Measurements from ENCODE around the gene GRK4.
"Not testable (repeated sequence)": the region's sequence is repeated elsewhere in the genome, so short reads cannot be mapped to it uniquely, and the experiment has no call there.

The GRK4 gene

DNA sequence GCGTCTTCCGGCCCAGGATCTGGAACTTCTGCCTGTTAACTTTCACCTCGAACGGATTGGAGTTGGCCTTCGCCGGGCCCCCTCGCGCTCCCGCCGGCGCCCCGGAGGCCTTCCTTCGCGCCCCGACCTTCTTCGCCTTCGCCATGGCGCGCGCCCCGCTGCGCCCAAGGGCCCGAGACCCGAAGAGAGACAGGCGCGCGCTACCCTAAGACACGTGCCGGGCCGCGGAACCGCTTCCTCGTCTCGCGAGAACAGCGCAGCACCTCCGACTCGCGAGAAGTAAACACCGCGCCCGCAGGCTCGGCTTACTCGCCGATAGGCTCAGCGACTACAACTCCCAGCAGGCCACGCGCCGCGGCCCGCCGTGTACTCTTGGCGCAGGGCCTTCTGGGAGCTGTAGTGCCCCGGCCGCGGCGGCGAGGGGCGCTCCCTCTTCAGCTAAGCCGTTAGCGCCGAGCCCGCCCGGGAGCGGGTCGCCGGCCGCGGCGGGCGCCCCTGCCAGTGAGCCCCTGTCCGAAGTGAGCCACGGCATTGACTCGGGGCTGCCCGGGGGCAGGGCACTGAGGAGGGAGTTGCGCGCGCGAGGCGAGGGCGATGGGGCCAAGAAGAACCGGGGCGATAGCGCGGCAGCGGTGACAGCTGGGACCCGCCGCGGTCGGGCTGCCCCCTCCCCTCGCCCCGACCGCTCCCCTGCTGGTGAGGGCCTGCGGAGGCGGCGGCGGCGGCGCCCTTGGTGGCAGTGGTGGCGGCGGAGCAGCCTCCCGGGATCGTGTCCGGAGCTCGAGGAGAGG, at the start of gene GRK4, which contains the start of gene NOP14:
GRK4 (plus strand) TSS at position 397 of the 791 bp plus-strand sequence. CDS start 500 bp downstream, outside the sequence.
NOP14 (minus strand) TSS at position 232 of the 791 bp plus-strand sequence; CDS start at position 145, 87 bp downstream.
- peak; percentile 97 for DNase-seq

- DNase-seq: no peak
Measured at GRCh38 chr4:2914256-2915126, 48.9 kb upstream of the GRK4 start.

DNA sequence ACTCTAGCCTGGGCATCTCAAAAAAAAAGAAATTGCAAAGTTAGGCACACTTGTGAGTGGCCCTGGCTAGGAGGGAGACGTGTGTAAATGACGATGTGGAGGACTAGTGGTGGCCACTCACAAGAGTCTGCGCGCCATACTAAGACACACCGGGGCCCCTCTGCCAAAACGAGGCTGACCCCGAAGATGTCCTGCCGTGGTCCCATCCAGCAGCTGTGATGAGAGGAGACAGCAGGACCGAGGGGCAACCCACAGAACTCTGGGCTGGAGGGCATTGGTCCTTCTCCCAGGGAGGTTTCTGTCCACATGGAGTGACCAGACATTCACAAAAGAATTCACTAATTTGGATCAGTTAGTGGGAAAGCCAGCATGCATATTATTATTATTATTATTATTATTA, 47.6 kb upstream of the GRK4 start:
- DNase-seq: no peak

DNA sequence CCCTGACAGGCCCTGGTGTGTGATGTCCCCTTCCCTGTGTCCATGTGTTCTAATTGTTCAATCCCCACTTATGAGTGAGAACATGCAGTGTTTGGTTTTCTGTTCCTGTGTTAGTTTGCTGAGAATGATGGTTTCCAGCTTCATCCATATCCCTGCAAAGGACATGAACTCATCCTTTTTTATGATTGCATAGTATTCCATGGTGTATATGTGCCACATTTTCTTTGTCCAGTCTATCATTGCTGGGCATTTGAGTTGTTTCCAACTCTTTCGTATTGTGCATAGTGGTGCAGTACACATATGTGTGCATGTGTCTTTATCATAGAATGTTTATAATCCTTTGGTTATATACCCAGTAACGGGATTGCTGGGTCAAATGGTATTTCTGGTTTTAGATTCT, 46.7 kb upstream of the GRK4 start:
- DNase-seq: not testable (repeated sequence)

DNA sequence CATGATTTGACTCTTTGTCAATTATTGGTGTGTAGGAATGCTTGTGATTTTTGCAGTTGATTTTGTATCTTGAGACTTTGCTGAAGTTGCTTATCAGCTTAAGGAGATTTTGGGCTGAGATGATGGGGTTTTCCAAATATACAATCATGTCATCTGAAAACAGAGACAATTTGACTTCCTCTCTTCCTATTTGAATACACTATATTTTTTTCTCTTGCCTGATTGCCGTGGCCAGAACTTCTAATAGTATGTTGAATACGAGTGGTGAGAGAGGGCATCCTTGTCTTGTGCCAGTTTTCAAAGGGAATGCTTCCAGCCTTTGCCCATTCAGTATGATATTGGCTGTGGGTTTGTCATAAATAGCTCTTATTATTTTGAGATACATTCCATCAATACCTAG, 45.1 kb upstream of the GRK4 start:
- DNase-seq: not testable (repeated sequence)

GRCh38 chr4:2918714-2919113, 44.7 kb upstream of the GRK4 start:
- DNase-seq: not testable (repeated sequence)

DNA sequence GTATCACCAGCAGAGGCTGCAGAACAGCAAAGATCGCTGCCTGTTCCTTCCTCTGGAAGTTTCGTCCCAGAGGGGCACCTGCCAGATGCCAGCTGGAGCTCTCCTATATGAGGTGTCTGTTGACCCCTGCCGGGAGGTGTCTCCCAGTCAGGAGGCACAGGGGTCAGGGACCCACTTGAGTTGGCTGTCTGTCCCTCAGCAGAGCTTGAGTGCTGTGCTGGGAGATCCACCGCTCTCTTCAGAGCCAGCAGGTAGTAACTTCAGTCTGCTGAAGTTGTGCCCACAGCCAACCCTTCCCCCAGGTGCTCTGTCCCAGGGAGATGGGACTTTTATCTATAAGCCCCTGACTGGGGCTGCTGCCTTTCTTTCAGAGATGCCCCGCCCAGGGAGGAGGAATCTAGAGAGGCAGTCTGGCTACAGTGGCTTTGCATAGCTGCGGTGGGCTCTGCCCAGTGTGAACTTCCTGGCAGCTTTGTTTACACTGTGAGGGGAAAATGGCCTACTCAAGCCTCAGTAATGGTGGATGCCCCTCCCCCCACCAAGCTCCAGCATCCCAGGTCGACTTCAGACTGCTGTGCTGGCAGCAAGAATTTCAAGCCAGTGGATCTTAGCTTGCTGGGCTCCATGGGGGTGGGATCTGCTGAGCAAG, 40.8 kb upstream of the GRK4 start:
- peak; percentile 58 for DNase-seq

- DNase-seq: peak; percentile 23
Measured at GRCh38 chr4:2923141-2923551, 40.2 kb upstream of the GRK4 start.

DNA sequence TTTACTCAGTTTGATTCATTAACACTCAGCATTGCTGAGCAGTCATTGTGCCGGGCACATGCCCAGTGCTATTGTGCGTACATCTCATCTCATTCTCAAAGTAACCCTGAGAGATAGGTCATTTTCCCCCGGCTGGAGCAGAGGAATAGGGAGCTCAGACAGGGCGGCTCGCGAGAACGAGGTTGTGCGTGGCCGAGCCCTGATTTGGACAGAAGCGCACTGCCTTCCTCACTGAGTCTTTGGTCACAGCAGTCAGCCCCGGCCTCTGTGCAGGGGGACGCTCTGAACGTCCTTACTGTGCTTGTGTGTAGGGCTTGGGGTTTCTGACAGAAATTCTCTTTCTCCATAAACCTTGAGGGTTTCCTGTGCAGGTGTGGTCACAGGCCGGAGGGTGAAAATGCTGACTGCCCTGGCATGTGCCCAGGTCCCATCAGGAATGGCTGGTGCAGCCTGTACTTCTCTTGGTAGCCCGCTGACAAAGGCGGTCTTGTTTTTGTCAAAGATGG, 39.6 kb upstream of the GRK4 start:
- DNase-seq: no peak

DNA sequence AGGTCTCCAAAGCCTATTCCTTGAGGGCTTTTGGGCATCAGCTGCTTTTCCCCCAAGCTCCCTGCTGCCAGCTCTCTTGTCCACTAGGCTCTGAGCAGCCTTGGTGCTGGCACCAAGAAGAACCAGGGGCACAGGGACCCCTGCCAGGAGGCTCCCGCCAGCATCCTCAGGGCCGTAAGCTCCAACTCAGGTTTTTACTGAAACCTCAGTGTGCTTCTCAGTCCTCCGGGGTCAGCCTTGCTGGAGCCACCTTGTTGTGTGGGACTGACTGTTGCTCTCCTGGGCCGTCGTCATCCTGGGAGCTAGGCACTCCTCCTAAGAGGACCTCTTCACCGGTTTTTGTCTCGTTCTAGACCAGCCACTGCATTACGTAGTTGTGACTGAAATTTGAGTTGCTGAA, 39.1 kb upstream of the GRK4 start:
- no peak for DNase-seq

DNA sequence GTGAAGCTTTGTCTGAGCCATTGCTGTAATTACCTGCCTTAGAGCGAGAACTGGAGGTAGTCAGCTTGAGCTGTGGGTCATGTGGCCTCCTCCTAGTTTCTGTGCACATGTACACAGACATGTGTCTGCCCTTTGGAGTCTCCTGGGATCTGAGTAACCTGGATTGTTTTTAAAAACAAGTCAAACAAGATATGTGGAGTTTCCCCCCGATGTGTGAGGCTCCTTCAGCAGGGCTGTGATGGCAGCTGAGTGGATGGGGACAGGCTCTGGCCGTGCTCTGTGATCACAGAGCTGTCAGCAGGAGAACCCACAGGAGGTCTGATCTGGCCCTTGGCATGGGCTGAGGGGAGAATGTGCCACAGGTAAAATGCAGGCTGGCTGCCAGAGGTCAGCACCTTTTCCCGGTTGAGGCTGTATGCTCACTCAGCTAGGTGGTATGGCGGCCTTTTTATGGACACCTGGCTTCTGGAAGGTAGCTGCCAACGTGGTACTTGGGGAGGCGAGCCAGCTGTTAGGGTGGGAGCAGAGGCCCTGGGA, 38.5 kb upstream of the GRK4 start:
- no peak for DNase-seq

- DNase-seq: no peak
Measured at GRCh38 chr4:2925496-2925895, 37.9 kb upstream of the GRK4 start.

GRCh38 chr4:2925931-2926860, 37.2 kb upstream of the GRK4 start:
- no peak for DNase-seq

DNA sequence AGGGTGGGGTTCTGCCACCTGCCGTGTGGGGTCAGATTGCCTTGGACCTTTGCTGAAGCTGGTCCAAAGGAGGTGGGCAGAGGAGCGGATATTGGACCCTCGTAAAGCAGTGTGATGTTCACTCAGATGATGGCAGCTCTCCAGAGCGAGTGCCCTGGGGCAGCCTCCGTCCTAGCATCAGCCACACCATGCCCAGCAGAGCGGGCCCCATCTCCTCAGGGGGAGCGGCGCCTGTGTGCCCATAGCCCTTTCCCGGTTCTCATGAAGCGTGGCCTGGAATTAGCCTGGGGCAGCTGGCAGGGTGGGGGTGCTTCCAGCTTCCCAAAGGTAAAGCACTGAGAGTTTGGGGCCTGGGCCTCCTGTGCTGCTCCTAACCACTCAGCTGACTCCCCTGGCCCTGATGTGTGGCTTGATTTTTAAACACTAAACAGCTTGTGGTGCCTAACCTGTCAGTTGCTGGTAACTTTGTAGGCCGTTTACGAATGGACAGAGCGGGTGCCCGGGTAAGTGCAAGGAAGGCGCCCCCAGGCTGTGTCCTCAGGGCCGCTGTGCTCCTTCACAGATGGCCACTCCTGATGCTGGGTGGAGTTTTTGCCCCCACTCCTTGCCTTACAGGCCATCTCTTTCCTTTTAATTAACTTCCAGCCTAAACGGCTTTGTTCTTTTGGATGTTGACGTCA, 36.2 kb upstream of the GRK4 start:
- no peak for DNase-seq

GRCh38 chr4:2927696-2928075, 35.7 kb upstream of the GRK4 start:
- no peak for DNase-seq

DNA sequence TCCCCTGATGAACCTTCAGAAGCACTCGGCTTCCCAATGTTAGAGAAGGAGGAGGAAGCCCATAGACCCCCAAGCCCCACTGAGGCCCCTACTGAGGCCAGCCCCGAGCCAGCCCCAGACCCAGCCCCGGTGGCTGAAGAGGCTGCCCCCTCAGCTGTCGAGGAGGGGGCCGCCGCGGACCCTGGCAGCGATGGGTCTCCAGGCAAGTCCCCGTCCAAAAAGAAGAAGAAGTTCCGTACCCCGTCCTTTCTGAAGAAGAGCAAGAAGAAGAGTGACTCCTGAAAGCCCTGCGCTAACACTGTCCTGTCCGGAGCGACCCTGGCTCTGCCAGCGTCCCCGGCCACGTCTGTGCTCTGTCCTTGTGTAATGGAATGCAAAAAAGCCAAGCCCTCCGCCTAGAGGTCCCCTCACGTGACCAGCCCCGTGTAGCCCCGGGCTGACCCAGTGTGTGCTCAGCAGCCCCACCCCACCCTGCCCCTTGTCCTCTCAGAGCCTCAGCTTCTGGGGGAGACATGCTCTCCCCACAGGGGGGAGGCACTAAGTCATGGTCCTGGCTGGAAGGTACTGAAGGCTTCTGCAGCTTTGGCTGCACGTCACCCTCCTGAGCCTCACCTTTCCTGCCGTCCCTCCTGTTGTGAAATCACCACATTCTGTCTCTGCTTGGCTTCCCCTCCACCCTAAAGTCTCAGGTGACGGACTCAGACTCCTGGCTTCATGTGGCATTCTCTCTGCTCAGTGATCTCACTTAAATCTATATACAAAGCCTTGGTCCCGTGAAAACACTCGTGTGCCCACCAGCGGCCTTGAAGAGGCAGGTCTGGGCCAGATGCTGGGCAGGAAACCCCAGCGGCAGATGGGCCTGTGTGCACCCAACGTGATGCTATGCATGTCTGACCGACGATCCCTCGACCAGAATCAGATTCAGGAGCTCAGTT, 34.9 kb upstream of the GRK4 start:
- DNase-seq: no peak

- no peak for DNase-seq
Measured at GRCh38 chr4:2929469-2929868, 33.9 kb upstream of the GRK4 start.

- DNase-seq: no peak
Measured at GRCh38 chr4:2930135-2930757, 33.1 kb upstream of the GRK4 start.

DNA sequence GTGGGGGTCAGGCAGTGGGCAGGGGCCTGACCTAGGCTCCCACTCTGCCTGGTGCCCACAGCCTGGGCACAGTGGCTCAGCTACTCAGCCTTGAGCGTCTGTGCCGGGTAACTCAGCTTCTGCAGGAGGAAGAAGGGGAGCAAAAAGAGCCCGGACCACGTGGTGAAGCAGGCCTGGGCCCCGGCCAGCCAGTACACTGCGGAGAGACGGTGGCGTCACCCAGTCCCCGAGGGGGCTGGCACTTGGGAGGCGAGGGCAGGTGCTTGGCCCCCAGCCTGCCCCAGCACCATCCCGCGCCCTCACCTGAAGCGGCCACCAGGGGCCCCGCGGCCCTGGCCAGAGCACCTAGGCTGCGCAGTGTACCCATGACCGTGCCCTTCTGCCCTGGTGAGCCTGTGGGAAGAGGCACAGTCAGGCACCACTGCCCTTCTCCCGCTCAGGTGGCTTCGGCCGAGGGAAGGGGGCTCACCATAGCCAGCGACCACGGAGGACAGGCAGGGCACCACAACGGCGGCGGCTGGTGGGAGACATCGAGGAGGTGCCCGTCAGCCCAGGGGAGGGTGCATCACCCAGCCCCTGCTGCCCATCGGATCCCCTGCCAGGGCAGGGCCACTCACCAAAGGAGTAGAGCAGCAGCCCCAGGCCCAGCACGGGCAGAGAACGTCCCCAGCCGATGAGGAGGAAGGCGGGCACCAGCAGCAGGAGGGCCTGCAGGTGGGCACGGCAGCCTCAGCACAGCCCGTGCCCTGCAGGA, 32.4 kb upstream of the GRK4 start:
- no peak for DNase-seq

Data from CD4-positive, alpha-beta T cell treated with Interleukin-17A for 1 hour (primary cell).